Nephron (organoid): Measurements from ENCODE around the gene GRK3.

ENCODE experiments used
- H3K27ac Mint-ChIP-seq, 3 experiments: 2 replicates each; pipeline ENCODE4 v1.8.0; 2020; ENCODE audit warnings: mixed read lengths in 3 of 3, mild to moderate bottlenecking in 2 of 3, moderate library complexity in 1 of 3
- H3K27me3 Mint-ChIP-seq: 2 replicates; pipeline ENCODE4 v1.8.0; 2021; ENCODE audit warnings: low read depth, mild to moderate bottlenecking, moderate library complexity, mixed read lengths
- H3K36me3 Mint-ChIP-seq: 2 replicates; pipeline ENCODE4 v1.8.0; 2020; ENCODE audit warnings: low read depth, mixed read lengths
- H3K4me1 Mint-ChIP-seq: 2 replicates; pipeline ENCODE4 v1.8.0; 2020; ENCODE audit warnings: mixed read lengths
- H3K4me3 Mint-ChIP-seq, 3 experiments: 2 replicates each; pipeline ENCODE4 v1.8.0; 2020; ENCODE audit warnings: mild to moderate bottlenecking in 3 of 3, mixed read lengths in 3 of 3, moderate library complexity in 2 of 3
- H3K9me3 Mint-ChIP-seq: 2 replicates; pipeline ENCODE4 v1.8.0; 2020; ENCODE audit warnings: mixed read lengths
- CTCF ChIP-seq, 3 experiments: fragments of 200-600 bp; sonication (generic); IDR thresholded peaks; one replicate each; pipeline ENCODE4 v1.5.0; 2021; ENCODE audit warnings: antibody characterized with exemption in 3 of 3; ENCODE audit not compliant: unreplicated experiment in 3 of 3

Gene GRK3

GRCh38 chr22:25710501-25710900, 146.0 kb downstream of the GRK3 start:
- no peak for TF ChIP-seq CTCF (IDR thresholded peaks at IDR 0.05; ENCODE audit: unreplicated experiment in 3 of 3)
- H3K27me3 Mint-ChIP-seq = peaks cover 7% of the 10 kb centered on the region
- H3K36me3 Mint-ChIP-seq = peaks cover 15% of the 10 kb centered on the region
- H3K27ac Mint-ChIP-seq = no peak overlapping the region
- no peak overlapping the region for H3K4me3 Mint-ChIP-seq
- H3K4me1 Mint-ChIP-seq = peaks cover 23% of the 10 kb centered on the region
- H3K9me3 Mint-ChIP-seq = no peaks in the 10 kb centered on the region

GRCh38 chr22:25711491-25711890, 147.0 kb downstream of the GRK3 start:
- Mint-ChIP-seq H3K9me3 (no peaks in the 10 kb centered on the region), H3K4me3 (no peak overlapping the region), H3K36me3 (peaks cover 18% of the 10 kb centered on the region), H3K4me1 (peaks cover 26% of the 10 kb centered on the region), H3K27ac (no peak overlapping the region), H3K27me3 (peaks cover 7% of the 10 kb centered on the region)
- TF ChIP-seq CTCF (IDR thresholded peaks at IDR 0.05; ENCODE audit: unreplicated experiment in 3 of 3) = no peak

- peaks cover 11% of the 10 kb centered on the region for H3K36me3 Mint-ChIP-seq
- no peak overlapping the region for H3K4me3 Mint-ChIP-seq
- no peak overlapping the region for H3K27ac Mint-ChIP-seq
- peaks cover 29% of the 10 kb centered on the region for H3K4me1 Mint-ChIP-seq
- no peaks in the 10 kb centered on the region for H3K9me3 Mint-ChIP-seq
- no peak for TF ChIP-seq CTCF (IDR thresholded peaks at IDR 0.05; ENCODE audit: unreplicated experiment in 3 of 3)
- H3K27me3 Mint-ChIP-seq = peaks cover 4% of the 10 kb centered on the region
Observed at GRCh38 chr22:25712661-25713400, 148.4 kb downstream of the GRK3 start.

- peaks cover 36% of the 10 kb centered on the region for H3K4me1 Mint-ChIP-seq
- no peak overlapping the region for H3K4me3 Mint-ChIP-seq
- H3K36me3 Mint-ChIP-seq = peaks cover 15% of the 10 kb centered on the region
- no peak for TF ChIP-seq CTCF (IDR thresholded peaks at IDR 0.05; ENCODE audit: unreplicated experiment in 3 of 3)
- peak overlapping the region in 2 of 3 experiments; percentile 31 to 79 for H3K27ac Mint-ChIP-seq
- H3K27me3 Mint-ChIP-seq = peaks cover 4% of the 10 kb centered on the region
- no peaks in the 10 kb centered on the region for H3K9me3 Mint-ChIP-seq
Observed at GRCh38 chr22:25714070-25714469, 149.6 kb downstream of the GRK3 start.

GRCh38 chr22:25714739-25715138, 150.3 kb downstream of the GRK3 start:
- H3K27me3 Mint-ChIP-seq = peaks cover 4% of the 10 kb centered on the region
- TF ChIP-seq CTCF (IDR thresholded peaks at IDR 0.05; ENCODE audit: unreplicated experiment in 3 of 3) = no peak
- peaks cover 15% of the 10 kb centered on the region for H3K36me3 Mint-ChIP-seq
- H3K9me3 Mint-ChIP-seq = no peaks in the 10 kb centered on the region
- H3K27ac Mint-ChIP-seq = peak overlapping the region in 2 of 3 experiments; percentile 31 to 79
- H3K4me1 Mint-ChIP-seq = peaks cover 36% of the 10 kb centered on the region
- H3K4me3 Mint-ChIP-seq = no peak overlapping the region

- Mint-ChIP-seq H3K4me1 (peaks cover 32% of the 10 kb centered on the region), H3K27me3 (peaks cover 4% of the 10 kb centered on the region), H3K9me3 (no peaks in the 10 kb centered on the region), H3K36me3 (peaks cover 11% of the 10 kb centered on the region), H3K27ac (no peak overlapping the region), H3K4me3 (no peak overlapping the region)
- TF ChIP-seq CTCF (IDR thresholded peaks at IDR 0.05; ENCODE audit: unreplicated experiment in 3 of 3) = no peak
Observed at GRCh38 chr22:25716637-25717036, 152.2 kb downstream of the GRK3 start.
